22Rv1 (cell line): ENCODE data around the gene LRRIQ4.
A peak's percentile ranks its signal among the peaks of the same experiment; 100 is the strongest.

ENCODE experiments used
- H3K27ac ChIP-seq: fragments of 450-650 bp; 2 replicates; pipeline ENCODE4 v1.5.1; 2017
- CTCF ChIP-seq: fragments of 450-650 bp; IDR thresholded peaks from 2 replicates; pipeline ENCODE4 v1.5.1; 2017; ENCODE audit warnings: mild to moderate bottlenecking
- ZFX ChIP-seq: fragments of 450-650 bp; IDR thresholded peaks from 2 replicates; pipeline ENCODE4 v1.6.1; 2017; ENCODE audit warnings: antibody characterized with exemption, borderline replicate concordance

The LRRIQ4 gene

GRCh38 chr3:169812332-169813235 is at the start of gene LRRIQ4, which contains the start of gene LRRC34:
Gene LRRIQ4 (plus strand): TSS chr3:169812870. CDS start chr3:169821922, 9,052 bp downstream.
Gene LRRC34 (minus strand): TSS chr3:169812904. CDS start chr3:169812548, 356 bp downstream.
- H3K27ac ChIP-seq, result peak within 1 kb of the TSS; percentile 57
- TF ChIP-seq ZFX (no peak), CTCF (0 out of 2 replicates have a peak, but pooled peaks have one; percentile 3)

- peak overlapping the region; percentile 83 for H3K27ac ChIP-seq
- TF ChIP-seq ZFX (no peak), CTCF (no peak)
Measured at GRCh38 chr3:169764312-169764881, 48.3 kb upstream of the LRRIQ4 start.

GRCh38 chr3:169764882-169765612 is 47.6 kb upstream of the LRRIQ4 start, which contains the start of gene TERC:
Gene TERC (minus strand): TSS chr3:169765060.
- TF ChIP-seq ZFX (no peak), CTCF (no peak)
- H3K27ac ChIP-seq, result peak within 1 kb of the TSS; percentile 83

- H3K27ac ChIP-seq, result peak within 1 kb of the TSS; percentile 69
- TF ChIP-seq CTCF (no peak), ZFX (no peak)
Measured at GRCh38 chr3:169769287-169770181, 43.1 kb upstream of the LRRIQ4 start, which contains the start of gene ACTRT3. Gene ACTRT3 (minus strand): TSS chr3:169769561. CDS start chr3:169769520, 41 bp downstream.

- H3K27ac ChIP-seq, result peak overlapping the region; percentile 100
- TF ChIP-seq CTCF (no peak), ZFX (no peak)
Measured at GRCh38 chr3:169771497-169772304, 41.0 kb upstream of the LRRIQ4 start.
